Endothelial cell of umbilical vein (primary cell): ENCODE results near the gene AK5. TPM values are rescaled to one million over a fixed set of nuclear protein-coding genes. Genes with fewer than 3 reads are reported as not detected.

ENCODE experiments used
- BruUV-seq: library from RNA; stranded (reverse); fragments of 400-500 nt; replicated peaks from 2 replicates; lab custom pipeline; 2021; lab: Mats Ljungman, UMichigan
- CTCF ChIA-PET: fragments of 300-600, 350-600 bp; sonication (Branson Sonifier 250); formaldehyde crosslinking; loops from one replicate; lab custom pipeline; 2021; ENCODE audit warnings: antibody characterized with exemption, inconsistent platforms; lab: Charles Lee
- POLR2A ChIA-PET: fragments of 300-600, 350-600 bp; sonication (Branson Sonifier 250); formaldehyde crosslinking; loops from one replicate; lab custom pipeline; 2021; ENCODE audit warnings: antibody characterized with exemption, inconsistent platforms; lab: Charles Lee
- DNase-seq: peaks from one replicate; pipeline ENCODE4 v3.0.0-alpha.2; 2011; ENCODE audit warnings: low read depth, low spot score
- FAIRE-seq: peaks from 2 replicates; lab custom pipeline; 2011; peaks lifted over from hg19 to GRCh38; lab: Jason Lieb, UNC
- H2AFZ ChIP-seq: 2 replicates; pipeline ENCODE4 v1.6.0; 2012; ENCODE audit warnings: low read depth, low read length, control low read depth, inconsistent platforms
- H3K27ac ChIP-seq: 2 replicates; pipeline ENCODE4 v1.5.1; 2011; ENCODE audit warnings: low read depth, mild to moderate bottlenecking, control low read depth, low read length, moderate library complexity; ENCODE audit not compliant: insufficient read depth
- H3K27me3 ChIP-seq, 2 experiments: 2 replicates each; pipeline versions ENCODE4 v1.6.0 to v1.6.1; 2011; ENCODE audit warnings: low read length in 2 of 2, mixed read lengths in 1 of 2; ENCODE audit not compliant: control insufficient read depth in 2 of 2, insufficient read depth in 2 of 2
- H3K36me3 ChIP-seq, 2 experiments: 2 replicates in 1 of 2; 3 replicates in 1 of 2; pipeline ENCODE4 v1.5.1; 2011; ENCODE audit warnings: low read length in 2 of 2, mild to moderate bottlenecking in 1 of 2, moderate library complexity in 1 of 2; ENCODE audit not compliant: control insufficient read depth in 2 of 2, insufficient read depth in 2 of 2; ENCODE audit errors: extremely low read depth in 1 of 2
- H3K4me1 ChIP-seq: 3 replicates; pipeline ENCODE4 v1.5.1; 2011; ENCODE audit warnings: mild to moderate bottlenecking, low read length; ENCODE audit not compliant: control insufficient read depth, insufficient read depth; ENCODE audit errors: extremely low read depth
- H3K4me2 ChIP-seq: 2 replicates; pipeline ENCODE4 v1.6.1; 2011; ENCODE audit warnings: low read length, control low read depth, mixed read lengths; ENCODE audit not compliant: insufficient read depth
- H3K4me3 ChIP-seq, 3 experiments: fragments of 200-600 bp in 1 of 3; sonication (generic), shearing (Covaris generic) in 1 of 3; replicated peaks in 1 of 3; 2 replicates each; pipeline ENCODE4 v1.5.1; 2011 to 2016; ENCODE audit warnings: control low read depth in 3 of 3, low read length in 3 of 3, mild to moderate bottlenecking in 2 of 3, inconsistent platforms in 1 of 3, low read depth in 1 of 3, moderate library complexity in 1 of 3; ENCODE audit not compliant: insufficient read depth in 1 of 3
- H3K79me2 ChIP-seq: 2 replicates; pipeline ENCODE4 v1.6.0; 2012; ENCODE audit warnings: low read length, inconsistent platforms; ENCODE audit not compliant: control insufficient read depth, insufficient read depth
- H3K9ac ChIP-seq: replicated peaks from 2 replicates; pipeline ENCODE3; 2011; ENCODE audit warnings: low read length, control low read depth; ENCODE audit not compliant: insufficient read depth; ENCODE audit errors: extremely low read depth
- H3K9me1 ChIP-seq: replicated peaks from 3 replicates; pipeline ENCODE4 v1.6.0; 2011; ENCODE audit warnings: mild to moderate bottlenecking, low read length; ENCODE audit not compliant: control insufficient read depth, insufficient read depth; ENCODE audit errors: extremely low read depth
- H3K9me3 ChIP-seq: replicated peaks from 2 replicates; pipeline ENCODE4 v1.5.1; 2012; ENCODE audit warnings: low read length, inconsistent platforms; ENCODE audit not compliant: control insufficient read depth, insufficient read depth
- H4K20me1 ChIP-seq: replicated peaks from 2 replicates; pipeline ENCODE3; 2011; ENCODE audit warnings: mild to moderate bottlenecking, low read length; ENCODE audit not compliant: control insufficient read depth, insufficient read depth; ENCODE audit errors: extremely low read depth
- EZH2 ChIP-seq: IDR thresholded peaks from 2 replicates; pipeline ENCODE4 v1.6.1; 2012; ENCODE audit warnings: borderline replicate concordance, low read depth, mild to moderate bottlenecking, moderate library complexity, low read length, inconsistent platforms; ENCODE audit not compliant: severe bottlenecking
- FOS ChIP-seq: IDR thresholded peaks from 2 replicates; pipeline ENCODE4 v1.6.1; 2011; ENCODE audit warnings: mild to moderate bottlenecking, low read length, moderate library complexity, borderline replicate concordance; ENCODE audit not compliant: insufficient read depth
- GATA2 ChIP-seq: IDR thresholded peaks from 2 replicates; pipeline ENCODE4 v1.7.0; 2011; ENCODE audit warnings: low read depth, mild to moderate bottlenecking, moderate library complexity, mixed read lengths, low read length; ENCODE audit not compliant: insufficient read length, insufficient read depth
- JUN ChIP-seq: IDR thresholded peaks from 2 replicates; pipeline ENCODE4 v1.6.1; 2011; ENCODE audit warnings: borderline replicate concordance, low read depth; ENCODE audit not compliant: insufficient read length, insufficient read depth
- MAX ChIP-seq: IDR thresholded peaks from 2 replicates; pipeline ENCODE4 v1.6.1; 2011; ENCODE audit not compliant: insufficient read depth, insufficient read length
- MYC ChIP-seq: IDR thresholded peaks from one replicate; pipeline ENCODE4 v1.6.1; 2011; ENCODE audit warnings: mild to moderate bottlenecking, low read depth, low read length
- POLR2A ChIP-seq: IDR thresholded peaks from 2 replicates; pipeline ENCODE4 v1.6.1; 2012; ENCODE audit warnings: low read depth, mild to moderate bottlenecking, control low read depth, low read length
- POLR2AphosphoS5 ChIP-seq: IDR thresholded peaks from 2 replicates; pipeline ENCODE4 v1.6.1; 2012; ENCODE audit warnings: low read depth, mild to moderate bottlenecking, control low read depth, low read length, moderate library complexity; ENCODE audit not compliant: insufficient read depth
- dilution Hi-C: fragments of 300-500 bp; cut with MboI; formaldehyde crosslinking; loops from one replicate; pipeline ENCODE4 v1.15.0; 2019; ENCODE audit warnings: low sequenced_read_pairs; ENCODE audit not compliant: extremely low pct_ligation_motif_present
- intact Hi-C: fragments of 100-400 bp; cut with micrococcal nuclease; formaldehyde crosslinking; loops from one replicate; pipeline ENCODE4 v1.10.0; 2022
- polyA plus RNA-seq, 4 experiments: library from polyadenylated mRNA; depleted of rRNA in 3 of 4; stranded (reverse) in 3 of 4; unstranded in 1 of 4; fragments of >200 nt; gene quantifications; 2 replicates each; pipeline versions ENCODE4 v1.2.1 to v1.2.3, GENCODE V29; 2011 to 2012; ENCODE audit warnings: missing spikeins in 1 of 4
- total RNA-seq: library from RNA; stranded (reverse); gene quantifications from 2 replicates; pipeline ENCODE4 v1.2.3, GENCODE V29; 2021

AK5 gene
- total and polyA plus RNA-seq, 2 donors (not counting 3 experiments of a cell fraction or from before 2014, with no cell fraction given): 5.0 to 7.5 TPM

- Histone ChIP-seq H3K9ac (no peak overlapping the region), H3K4me2 (no peak overlapping the region), H2AFZ (no peak overlapping the region), H3K9me3 (no peaks in the 10 kb centered on the region), H3K36me3 (no peaks in the 10 kb centered on the region), H3K9me1 (no peaks in the 10 kb centered on the region), H4K20me1 (no peaks in the 10 kb centered on the region), H3K27me3 (no peaks in the 10 kb centered on the region), H3K4me1 (peaks cover 14% of the 10 kb centered on the region), H3K79me2 (no peaks in the 10 kb centered on the region), H3K4me3 (no peak overlapping the region), H3K27ac (no peak overlapping the region)
- FAIRE-seq: no peak
- CTCF ChIA-PET: interaction anchor here (1.7 kb wide), 1 partner anchor 11 kb away, joined by 5 read pairs; no protein-coding TSS in a partner anchor
- intact Hi-C loops (no loop called here), dilution Hi-C loops (no loop called here)
- TF ChIP-seq GATA2 (no peak), MYC (no peak), EZH2 (no peak), POLR2AphosphoS5 (no peak), MAX (no peak), JUN (no peak), POLR2A (no peak), FOS (no peak)
- no peak for DNase-seq
- POLR2A ChIA-PET: no interaction called here
- BruUV-seq: no TSS peak
Observed at GRCh38 chr1:77463216-77463615, 181.4 kb downstream of the AK5 start.

- dilution Hi-C loops: no loop called here
- H3K9me1 ChIP-seq: no peaks in the 10 kb centered on the region
Observed at GRCh38 chr1:77465139-77465538, 183.3 kb downstream of the AK5 start.

More at GRCh38 chr1:77465139-77465538, 183.3 kb downstream of the AK5 start:
- Histone ChIP-seq H4K20me1 (no peaks in the 10 kb centered on the region), H3K27me3 (no peaks in the 10 kb centered on the region), H3K79me2 (no peaks in the 10 kb centered on the region), H3K4me3 (no peak overlapping the region), H3K9me3 (no peaks in the 10 kb centered on the region), H3K4me2 (no peak overlapping the region), H3K36me3 (no peaks in the 10 kb centered on the region), H3K27ac (no peak overlapping the region), H3K9ac (no peak overlapping the region), H3K4me1 (peaks cover 5% of the 10 kb centered on the region), H2AFZ (no peak overlapping the region)
- TF ChIP-seq GATA2: no peak
- no peak for TF ChIP-seq MYC
- no peak for TF ChIP-seq EZH2
- TF ChIP-seq POLR2AphosphoS5: no peak
- no peak for TF ChIP-seq POLR2A
- TF ChIP-seq MAX: no peak
- TF ChIP-seq FOS: no peak
- no peak for FAIRE-seq
- ChIA-PET CTCF (interaction anchor here (0.9 to 1.4 kb wide), 2 partner anchors 9 to 15 kb away, joined by 3 to 4 read pairs; no protein-coding TSS in a partner anchor), POLR2A (no interaction called here)
- intact Hi-C loops: no loop called here
- DNase-seq: no peak
- no TSS peak for BruUV-seq
